ENCODE data around the gene ARFGAP3.
"Not testable (repeated sequence)": the region's sequence is repeated elsewhere in the genome, so short reads cannot be mapped to it uniquely, and the experiment has no call there.

Gene ARFGAP3

DNA sequence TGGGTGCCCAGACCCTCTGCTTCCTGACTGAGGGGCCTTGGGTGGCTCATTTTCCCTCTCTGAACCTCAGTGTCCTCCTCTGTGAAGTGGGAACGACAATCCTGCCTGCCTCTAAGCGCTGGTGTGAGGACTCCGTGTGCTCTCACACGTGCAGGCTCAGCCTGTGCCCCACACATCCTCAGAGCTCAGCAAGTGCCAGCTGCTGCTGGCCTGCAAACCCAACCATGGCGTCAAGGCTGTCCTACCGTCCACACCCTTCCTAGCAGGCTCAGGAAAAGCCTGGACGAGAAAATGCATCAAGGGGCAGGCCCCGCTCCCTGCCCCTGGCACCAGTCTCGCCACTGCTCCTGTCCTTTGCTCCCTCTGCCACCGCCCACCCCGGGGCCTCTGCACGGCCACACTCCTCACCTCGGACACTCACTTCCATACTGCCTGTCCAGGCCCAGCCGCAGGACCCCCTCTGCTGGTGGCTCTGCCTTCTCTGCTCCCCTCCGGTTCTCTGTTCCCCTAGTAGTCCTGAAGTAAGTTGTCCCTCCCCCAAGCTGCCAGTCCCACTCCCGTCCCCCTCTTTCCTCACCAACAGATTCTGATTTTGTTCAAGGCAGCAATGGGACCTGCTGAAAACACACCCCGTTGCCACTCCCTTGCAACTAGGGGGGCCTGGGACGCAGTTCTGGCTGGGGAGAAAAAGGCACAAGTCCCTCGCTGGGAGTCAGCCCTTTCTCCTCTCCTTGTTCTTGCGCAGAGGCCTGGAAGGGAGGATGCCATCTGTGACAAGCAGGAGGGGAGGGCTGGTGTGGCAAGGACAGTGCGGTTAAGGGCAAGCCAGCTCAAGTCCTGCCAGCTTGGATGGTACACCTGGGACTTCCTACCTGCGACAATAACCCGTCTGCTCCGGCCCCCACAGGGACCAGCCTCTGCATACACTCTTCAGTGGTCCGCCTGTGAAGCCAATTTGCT lies 62.2 kb downstream of the ARFGAP3 start:
- TF ChIP-seq ZNF274 (IDR thresholded peaks at IDR 0.05; ENCODE audit: low read depth, low read length): no peak
- no peak overlapping the region for H3K4me3 ChIP-seq (ENCODE audit: low read length)

GRCh38 chr22:42793848-42794405 lies 63.1 kb downstream of the ARFGAP3 start:
- H3K4me3 ChIP-seq (ENCODE audit: low read length): no peak overlapping the region
- TF ChIP-seq ZNF274 (IDR thresholded peaks at IDR 0.05; ENCODE audit: low read depth, low read length): no peak

DNA sequence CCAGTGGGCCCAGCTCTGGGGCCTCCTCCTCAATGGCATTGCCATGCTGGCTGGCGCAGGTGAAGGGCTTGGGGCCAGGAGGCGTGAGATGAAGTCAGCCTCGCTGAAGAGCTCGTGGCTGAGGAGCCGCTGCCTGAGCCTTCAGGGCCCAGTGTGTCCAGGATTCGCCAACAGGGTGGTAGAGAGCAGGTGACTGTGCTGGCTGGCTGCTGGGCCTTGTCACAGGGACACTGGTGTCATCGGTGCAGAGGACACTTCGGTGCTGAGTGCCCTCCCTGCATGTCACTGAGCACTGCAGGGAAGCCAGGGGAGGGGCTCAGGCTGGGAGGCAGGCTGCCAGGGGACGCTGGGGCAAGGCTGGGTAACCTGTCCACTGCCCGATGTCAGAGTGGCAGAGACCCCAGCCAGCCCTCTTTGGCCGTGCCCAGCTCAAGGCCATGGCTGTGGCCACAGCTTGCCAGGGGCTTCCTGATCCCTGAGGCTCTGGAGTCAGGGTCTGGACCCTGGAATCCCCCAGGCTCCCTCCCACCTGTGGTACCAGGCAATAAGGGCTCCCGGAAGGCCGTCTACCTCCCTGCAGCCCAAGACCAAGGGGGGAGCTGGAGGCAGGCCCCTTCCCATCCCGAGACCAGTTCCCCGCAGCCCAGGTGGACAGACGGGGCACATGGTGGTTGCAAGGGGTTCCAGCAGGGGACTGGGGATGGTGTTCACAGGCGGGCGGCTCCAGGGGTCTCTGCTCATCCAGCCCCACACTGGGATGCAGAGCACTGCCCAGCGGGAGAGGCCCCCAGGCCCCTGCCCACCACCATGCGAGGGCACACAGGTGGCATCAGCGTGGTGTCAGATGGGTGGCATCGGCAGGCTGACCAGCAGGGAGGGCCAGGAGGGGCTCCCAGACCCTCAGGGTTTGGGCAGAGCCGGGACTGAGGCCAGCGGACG lies 63.9 kb downstream of the ARFGAP3 start:
- no peak for TF ChIP-seq ZNF274 (IDR thresholded peaks at IDR 0.05; ENCODE audit: low read depth, low read length)

GRCh38 chr22:42792453-42792908 lies 64.6 kb downstream of the ARFGAP3 start:
- H3K4me3 ChIP-seq (ENCODE audit: low read length): no peak overlapping the region
- TF ChIP-seq ZNF274 (IDR thresholded peaks at IDR 0.05; ENCODE audit: low read depth, low read length): no peak

More for the DNA sequence above, 63.9 kb downstream of the ARFGAP3 start:
- H3K4me3 ChIP-seq (ENCODE audit: low read length): no peak overlapping the region

GRCh38 chr22:42791721-42792452 lies 65.2 kb downstream of the ARFGAP3 start:
- TF ChIP-seq ZNF274 (IDR thresholded peaks at IDR 0.05; ENCODE audit: low read depth, low read length): no peak

DNA sequence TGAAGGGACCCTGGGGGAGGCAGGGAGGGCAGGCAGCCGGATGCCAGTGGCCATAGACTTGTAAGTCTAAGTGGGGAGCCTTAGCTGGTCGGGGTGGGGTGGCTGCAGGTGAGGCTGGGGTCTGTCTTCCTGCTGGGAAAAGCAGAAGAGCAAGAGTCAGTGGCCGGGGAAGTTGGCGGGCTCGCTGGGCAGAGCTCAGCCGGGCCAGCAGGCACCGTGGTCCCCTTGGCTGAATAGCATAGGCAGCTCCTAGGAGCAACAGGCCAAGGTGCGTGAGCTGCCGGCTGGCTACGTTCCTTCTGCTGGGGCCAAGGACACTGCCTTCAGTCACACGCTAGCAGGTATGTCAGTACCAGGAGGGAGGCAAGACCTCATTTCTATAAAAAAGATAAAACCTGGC lies 68.6 kb downstream of the ARFGAP3 start:
- H3K4me3 ChIP-seq (ENCODE audit: low read length): no peak overlapping the region
- no peak for TF ChIP-seq ZNF274 (IDR thresholded peaks at IDR 0.05; ENCODE audit: low read depth, low read length)

More at GRCh38 chr22:42791721-42792452, 65.2 kb downstream of the ARFGAP3 start:
- no peak overlapping the region for H3K4me3 ChIP-seq (ENCODE audit: low read length)

DNA sequence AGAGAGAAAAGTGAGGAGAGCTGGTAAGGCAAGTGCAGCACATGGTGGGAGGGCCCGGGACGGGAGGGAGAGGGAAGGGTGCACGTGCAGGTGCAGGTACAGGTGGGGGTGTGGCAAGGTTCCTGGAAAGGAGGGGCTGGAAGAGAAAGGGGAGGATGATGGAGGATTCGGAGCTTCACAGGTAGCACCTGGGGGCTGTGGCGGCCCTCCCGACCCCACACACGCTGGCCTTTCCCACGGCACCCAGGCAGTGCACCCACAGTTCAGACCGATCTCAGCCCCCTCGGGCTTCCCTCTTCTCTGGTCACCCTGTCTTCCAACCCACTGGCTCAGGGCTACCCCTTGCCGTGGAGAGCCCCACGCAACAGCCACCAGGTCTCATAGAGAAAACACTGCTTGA lies 69.1 kb downstream of the ARFGAP3 start:
- no peak overlapping the region for H3K4me3 ChIP-seq (ENCODE audit: low read length)
- TF ChIP-seq ZNF274 (IDR thresholded peaks at IDR 0.05; ENCODE audit: low read depth, low read length): no peak

GRCh38 chr22:42787357-42787736 lies 69.7 kb downstream of the ARFGAP3 start:
- TF ChIP-seq ZNF274 (IDR thresholded peaks at IDR 0.05; ENCODE audit: low read depth, low read length): no peak
- no peak overlapping the region for H3K4me3 ChIP-seq (ENCODE audit: low read length)

- no peak for TF ChIP-seq ZNF274 (IDR thresholded peaks at IDR 0.05; ENCODE audit: low read depth, low read length)
- H3K4me3 ChIP-seq (ENCODE audit: low read length): no peak overlapping the region
Measured at GRCh38 chr22:42786606-42787356, 70.3 kb downstream of the ARFGAP3 start.

GRCh38 chr22:42785706-42786499 lies 71.2 kb downstream of the ARFGAP3 start:
- no peak for TF ChIP-seq ZNF274 (IDR thresholded peaks at IDR 0.05; ENCODE audit: low read depth, low read length)
- no peak overlapping the region for H3K4me3 ChIP-seq (ENCODE audit: low read length)

GRCh38 chr22:42782306-42782705 lies 74.8 kb downstream of the ARFGAP3 start:
- not testable (repeated sequence) for H3K4me3 ChIP-seq (ENCODE audit: low read length)

- no peak overlapping the region for H3K4me3 ChIP-seq (ENCODE audit: low read length)
- TF ChIP-seq ZNF274 (IDR thresholded peaks at IDR 0.05; ENCODE audit: low read depth, low read length): no peak
Measured at GRCh38 chr22:42780070-42780540, 77.0 kb downstream of the ARFGAP3 start.
